A549 treated with AZD2906 at 1 μM for 4 hours (cell line): ENCODE data around the gene MED12. TPM values are rescaled to one million over a fixed set of nuclear protein-coding genes. Genes with fewer than 3 reads are reported as not detected.

Source experiments
- total RNA-seq: library from RNA; stranded (reverse); fragments of 200-300 nt; extraction: Qiagen RNA extraction; gene quantifications from 5 replicates; pipeline ENCODE4 v1.2.3, GENCODE V29; 2022

MED12 gene
- total RNA-seq: 9.2 to 12.2 TPM (median 10.2 TPM) in 5 replicates

DNA sequence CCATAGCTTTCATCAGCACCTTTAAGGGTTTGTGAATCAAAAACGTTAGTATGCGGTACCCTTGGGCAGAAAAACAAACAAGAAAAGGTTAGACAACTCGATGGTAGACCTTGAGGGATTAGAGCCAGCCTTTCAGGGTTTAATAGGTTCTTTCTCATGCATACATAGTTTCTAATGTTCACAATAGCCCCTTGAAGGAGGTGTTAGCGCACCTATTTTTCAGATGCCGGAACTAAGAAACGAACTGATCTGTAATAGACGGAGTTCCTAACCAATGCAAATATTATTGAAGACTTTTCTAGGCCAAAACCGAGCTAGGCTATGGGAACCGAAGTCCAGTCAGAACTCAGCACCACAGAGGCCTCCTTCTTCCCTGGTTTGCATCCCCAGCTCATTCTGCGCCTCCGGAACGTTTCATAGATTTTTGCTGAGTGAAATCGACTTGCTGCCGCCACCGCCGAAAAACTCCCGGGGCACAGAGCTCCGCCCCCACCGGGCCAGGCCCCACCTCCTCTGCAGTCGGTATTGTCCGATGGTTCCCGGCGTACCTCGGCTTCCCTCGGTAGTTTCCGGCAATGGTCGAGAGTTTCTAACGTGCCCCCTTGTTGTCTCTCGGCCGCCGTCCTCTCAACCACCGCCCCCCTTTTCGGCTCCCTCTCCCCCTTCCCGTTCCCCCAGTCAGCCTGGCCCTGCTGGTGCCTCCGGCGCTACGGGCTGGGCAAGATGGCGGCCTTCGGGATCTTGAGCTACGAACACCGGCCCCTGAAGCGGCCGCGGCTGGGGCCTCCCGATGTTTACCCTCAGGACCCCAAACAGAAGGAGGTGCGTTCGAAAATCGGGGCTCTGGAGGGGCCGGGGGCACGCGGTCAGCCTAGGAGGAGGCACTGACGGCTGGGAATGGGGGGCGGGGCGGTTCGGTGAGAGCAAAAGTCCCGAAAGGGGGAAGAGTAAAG, at the start of gene MED12:
Gene MED12, plus strand, starts transcription at position 565 of the 953 bp plus-strand sequence. Its CDS starts 159 bp downstream, at position 724.

DNA sequence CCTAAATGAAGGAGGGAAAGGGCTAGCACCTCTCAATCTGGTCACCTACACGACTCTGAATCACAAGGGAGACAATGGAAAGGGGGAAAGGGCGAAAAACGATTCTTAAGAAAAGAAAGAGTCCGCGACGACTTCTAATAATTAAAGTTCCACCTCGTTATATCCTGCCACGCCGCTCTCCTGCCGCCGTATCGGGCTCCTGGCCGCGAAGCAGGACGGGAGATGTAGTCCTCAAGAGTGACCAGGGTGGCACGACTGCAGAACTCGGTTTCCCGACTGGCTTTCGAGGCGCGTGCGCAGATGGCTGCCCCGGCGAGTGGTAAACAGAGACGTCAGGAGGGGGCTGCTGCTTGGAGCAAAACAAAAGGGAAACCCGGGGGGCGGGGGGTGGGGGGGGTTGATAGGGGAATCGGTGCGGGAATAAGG, 22.8 kb upstream of the MED12 start, which contains the start of gene FOXO4:
Gene FOXO4, plus strand, starts transcription at position 297 of the 426 bp plus-strand sequence. CDS start 678 bp downstream, outside the sequence.

DNA sequence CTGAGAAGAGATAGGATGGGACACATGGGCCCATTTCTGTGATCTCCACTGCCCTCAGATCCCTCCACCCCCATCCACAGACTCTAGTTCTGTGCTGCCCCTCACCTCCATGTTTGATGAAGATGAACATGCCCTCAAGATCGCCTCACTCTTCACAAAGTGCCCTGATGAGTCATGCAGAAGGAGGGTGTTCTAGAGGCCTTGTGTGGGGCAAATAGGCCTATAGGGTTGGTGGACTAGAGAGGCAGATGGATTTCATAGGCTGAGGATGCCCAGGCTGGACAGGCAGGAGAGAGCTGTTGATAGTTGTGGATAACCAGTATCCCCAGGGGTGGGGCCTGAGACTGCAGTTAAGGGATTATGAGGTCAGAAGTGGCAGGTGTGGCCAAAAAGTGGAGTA, 12.0 kb upstream of the MED12 start, which contains the start of gene CXorf65:
Gene CXorf65, minus strand, starts transcription at position 314 of the 400 bp plus-strand sequence. Its CDS starts 184 bp downstream, at position 130.

DNA sequence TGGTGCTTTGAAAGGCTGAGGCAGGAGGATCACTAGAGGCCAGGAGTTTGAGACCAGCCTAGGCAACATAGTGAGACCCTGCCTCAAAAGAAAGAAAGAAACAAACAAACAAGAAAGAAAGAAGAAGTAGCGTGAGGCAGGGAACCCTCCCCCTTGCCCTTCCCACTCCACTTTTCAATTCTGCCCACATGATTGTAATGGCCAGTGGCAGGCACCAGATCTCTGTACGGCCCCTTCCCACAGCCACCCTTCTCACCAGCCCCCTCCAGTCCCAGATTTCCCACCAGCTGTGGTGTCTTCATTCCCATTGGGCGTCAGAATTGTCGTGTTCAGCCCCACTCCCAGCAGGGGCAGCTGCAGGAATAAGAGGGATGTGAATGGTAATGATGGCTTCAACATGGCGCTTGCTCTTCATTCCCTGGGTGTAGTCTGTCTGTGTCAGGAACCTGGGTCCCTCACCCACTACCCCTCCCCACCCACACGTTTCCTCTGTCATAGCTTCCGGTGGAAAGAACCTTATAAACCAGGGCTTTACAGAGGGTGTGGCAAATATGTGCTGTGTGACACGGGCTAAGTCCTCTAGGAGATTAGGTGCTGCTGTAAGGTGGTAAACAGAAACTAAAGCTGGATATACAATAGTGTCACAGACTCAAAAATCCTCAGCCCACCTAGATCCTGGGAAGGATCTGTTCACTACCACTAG, 7.1 kb upstream of the MED12 start, which contains the start of gene IL2RG:
Gene IL2RG, minus strand, starts transcription at position 437 of the 703 bp plus-strand sequence. Its CDS starts 38 bp downstream, at position 399.

DNA sequence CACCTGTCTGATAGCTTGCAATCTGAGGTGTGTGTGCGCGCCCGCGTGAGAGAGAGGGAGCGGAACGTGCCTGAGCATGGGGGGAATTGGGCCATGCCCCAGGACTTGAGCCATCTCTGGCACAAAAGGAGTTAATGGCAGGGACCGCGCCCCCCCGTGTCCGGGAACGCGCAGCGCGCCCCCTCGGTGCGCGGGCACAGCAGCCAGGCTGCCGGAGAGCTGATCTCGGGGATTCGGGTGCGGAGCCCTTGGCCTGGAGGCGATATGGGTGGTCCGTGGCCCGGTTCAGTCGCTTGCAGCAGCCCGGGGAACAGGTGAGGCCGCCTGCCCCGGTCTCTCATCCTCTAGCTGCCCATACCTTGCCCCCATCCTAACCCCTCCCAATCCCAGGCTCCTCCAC, 26.3 kb downstream of the MED12 start, which contains the start of gene NLGN3:
Gene NLGN3, plus strand, starts transcription at position 191 of the 400 bp plus-strand sequence. CDS start 2,909 bp downstream, outside the sequence.

Other genes starting within 250 kb of the MED12 start
- not detected in 5 replicates for gene TEX11, start 209.9 kb upstream of the MED12 start, total RNA-seq
- 0.03 to 0.05 TPM (median 0.03 TPM) in 4 of 5 replicates, not detected in the other for gene SLC7A3, start 187.5 kb upstream of the MED12 start, total RNA-seq
- 69.4 to 74.2 TPM (median 71.1 TPM) in 5 replicates for gene SNX12, start 50.3 kb upstream of the MED12 start, total RNA-seq
- gene FOXO4, start 22.7 kb upstream of the MED12 start, total RNA-seq: 1.2 to 1.8 TPM (median 1.8 TPM) in 5 replicates
- not detected in 5 replicates for gene CXorf65, start 11.9 kb upstream of the MED12 start, total RNA-seq
- 0.11 to 0.39 TPM (median 0.24 TPM) in 5 replicates for gene IL2RG, start 7.0 kb upstream of the MED12 start, total RNA-seq
- 0.84 to 1.1 TPM (median 1.0 TPM) in 5 replicates for gene NLGN3, start 26.2 kb downstream of the MED12 start, total RNA-seq
- gene GJB1, start 104.6 kb downstream of the MED12 start, total RNA-seq: 0.07 to 0.09 TPM in 2 of 5 replicates, not detected in the others
- gene ZMYM3, start 135.5 kb downstream of the MED12 start, total RNA-seq: 10.5 to 14.2 TPM (median 12.9 TPM) in 5 replicates
- gene NONO, start 165.0 kb downstream of the MED12 start, total RNA-seq: 332 to 369 TPM (median 340 TPM) in 5 replicates
- 0.29 to 0.78 TPM (median 0.64 TPM) in 5 replicates for gene ITGB1BP2, start 183.2 kb downstream of the MED12 start, total RNA-seq
- gene TAF1, start 247.8 kb downstream of the MED12 start, total RNA-seq: 12.5 to 19.4 TPM (median 15.4 TPM) in 5 replicates